Spleen (tissue), 11 donors: ENCODE data around the gene NF2. TPM values are rescaled to one million over a fixed set of nuclear protein-coding genes. Genes with fewer than 3 reads are reported as not detected.

Source experiments
- DNase-seq: peaks from one replicate; pipeline ENCODE4 v3.0.0-alpha.2; 2020
- H3K27ac ChIP-seq, 8 donors: fragments of 200-600 bp; sonication (generic) in 7 of 8; 1 replicate in 4 of 8; 2 replicates in 4 of 8; pipeline versions ENCODE4 v1.5.0 to v1.8.0; 2016 to 2021; ENCODE audit warnings: inconsistent platforms in 4 of 8, mild to moderate bottlenecking in 4 of 8, moderate library complexity in 1 of 8
- H3K27me3 ChIP-seq, 7 donors: fragments of 200-600 bp; sonication (generic) in 6 of 7; replicated peaks in 1 of 7; 1 replicate in 4 of 7; 2 replicates in 3 of 7; pipeline versions ENCODE4 v1.5.0 to v1.8.0; 2016 to 2021; ENCODE audit warnings: inconsistent platforms in 3 of 7, mild to moderate bottlenecking in 1 of 7
- H3K36me3 ChIP-seq, 6 donors: fragments of 200-600 bp; sonication (generic) in 5 of 6; 1 replicate in 4 of 6; 2 replicates in 2 of 6; pipeline versions ENCODE4 v1.5.0 to v1.8.0; 2016 to 2021; ENCODE audit warnings: inconsistent platforms in 2 of 6
- H3K4me1 ChIP-seq, 6 donors: fragments of 200-600 bp; sonication (generic) in 5 of 6; 1 replicate in 3 of 6; 2 replicates in 3 of 6; pipeline versions ENCODE4 v1.5.0 to v1.8.0; 2016 to 2021; ENCODE audit warnings: inconsistent platforms in 3 of 6
- H3K4me3 ChIP-seq, 8 donors: fragments of 200-600 bp; sonication (generic) in 7 of 8; 1 replicate in 4 of 8; 2 replicates in 4 of 8; pipeline versions ENCODE4 v1.5.0 to v1.8.0; 2016 to 2021; ENCODE audit warnings: inconsistent platforms in 4 of 8, mild to moderate bottlenecking in 4 of 8, moderate library complexity in 2 of 8
- H3K9me3 ChIP-seq, 8 donors: fragments of 200-600 bp; sonication (generic) in 7 of 8; 1 replicate in 4 of 8; 2 replicates in 4 of 8; pipeline versions ENCODE4 v1.5.0 to v1.8.0; 2016 to 2021; ENCODE audit warnings: inconsistent platforms in 4 of 8
- CTCF ChIP-seq, 11 experiments: fragments of 200-600 bp in 7 of 11; fragments of 450-650 bp in 4 of 11; sonication (generic) in 4 of 11; IDR thresholded peaks in 8 of 11; conservative IDR thresholded peaks in 3 of 11; 1 replicate in 7 of 11; 2 replicates in 4 of 11; pipeline versions ENCODE4 v1.4.0 to v1.8.0; 2016 to 2021; ENCODE audit warnings: antibody characterized with exemption in 11 of 11, inconsistent platforms in 4 of 11, mild to moderate bottlenecking in 1 of 11
- POLR2A ChIP-seq, 3 donors: fragments of 450-650 bp; IDR thresholded peaks; one replicate each; pipeline ENCODE4 v1.5.1; 2017; ENCODE audit warnings: antibody characterized with exemption in 3 of 3, mild to moderate bottlenecking in 1 of 3
- POLR2AphosphoS5 ChIP-seq, 3 donors: sonication (generic); formaldehyde crosslinking; IDR thresholded peaks; one replicate each; pipeline ENCODE4 v1.5.1; 2017; ENCODE audit warnings: antibody characterized with exemption in 3 of 3
- WGBS, 5 donors: extraction: QIAGEN DNeasy Blood & Tissue Kit in 3 of 5; methylation state at CpG; one replicate each; pipeline versions ENCODE4 v1.1.5 to v1.1.7; 2013 to 2018; 5-methylcytosine and 5-hydroxymethylcytosine counted together
- intact Hi-C: fragments of 100-400 bp; cut with DNase I; formaldehyde crosslinking; loops from one replicate; pipeline ENCODE4 v1.15.0; 2023; ENCODE audit warnings: low total_unique reads
- polyA plus RNA-seq, 3 donors: library from polyadenylated mRNA; stranded (reverse); fragments of 200-250 nt; gene quantifications; one replicate each; pipeline ENCODE4 v1.2.1, GENCODE V29; 2013
- total RNA-seq, 7 donors: library from RNA; depleted of rRNA in 3 of 7; stranded (reverse); fragments of >200 nt in 3 of 7; fragmentation: NEBNext Ultra II Directional in 4 of 7; extraction: Animal tissue kit (Norgen Biotek cat#: 25700) in 4 of 7; gene quantifications; one replicate each; pipeline versions ENCODE4 v1.1.0 to v1.2.1, GENCODE V29; 2016 to 2021
- donor health status: healthy with polysubstance abuse.
- donor health status: DM: no; HTN: no; CAD: no; lungs with moderate emphysema.
- donor health status: DM: no; HTN: no; CAD: no.
- donor health status: Bipolar disorder and iron deficiency.
- donor health status: healthy.
- donor health status: DM: no; HTN: no; CAD: no.
- donor health status: DM: yes; HTN: yes; CAD: no.

Gene NF2
- total and polyA plus RNA-seq, 10 donors, result 3.9 to 42.9 (median 31.4) TPM

GRCh38 chr22:29734838-29735237 lies 131.4 kb downstream of the NF2 start:
- Histone ChIP-seq H3K9me3 (no peaks in the 10 kb centered on the region), H3K4me3 (no peak overlapping the region), H3K36me3 (peaks cover under 1 to 98% (median 36%) of the 10 kb centered on the region in 6 donors), H3K4me1 (peaks cover 0 to 4% (median 0%) of the 10 kb centered on the region in 6 donors), H3K27ac (no peak overlapping the region), H3K27me3 (no peaks in the 10 kb centered on the region)
- intact Hi-C loops, result no loop called here
- WGBS, 5 donors, result 76 to 83% (median 79%) methylated on average over 7 to 9 of the region's 9 CpGs
- no peak for TF ChIP-seq POLR2A (IDR thresholded peaks at IDR 0.05)
- TF ChIP-seq CTCF (IDR thresholded peaks at IDR 0.05 in 8 of 11, conservative IDR thresholded peaks at IDR 0.05 in 3 of 11), result no peak
- no peak for TF ChIP-seq POLR2AphosphoS5 (IDR thresholded peaks at IDR 0.05)
- no peak for DNase-seq

GRCh38 chr22:29735416-29735815 lies 132.0 kb downstream of the NF2 start:
- Histone ChIP-seq H3K9me3 (no peaks in the 10 kb centered on the region), H3K27ac (no peak overlapping the region), H3K4me1 (peaks cover 0 to 4% (median 0%) of the 10 kb centered on the region in 6 donors), H3K4me3 (no peak overlapping the region), H3K36me3 (peaks cover 3 to 98% (median 39%) of the 10 kb centered on the region in 6 donors), H3K27me3 (no peaks in the 10 kb centered on the region)
- 60 to 78% (median 76%) methylated on average over 1 of the region's 1 CpG for WGBS, 5 donors
- TF ChIP-seq POLR2A (IDR thresholded peaks at IDR 0.05), result no peak
- intact Hi-C loops, result no loop called here
- no peak for DNase-seq

- H3K4me1 ChIP-seq, result peaks cover 0 to 4% (median 0%) of the 10 kb centered on the region in 6 donors
- TF ChIP-seq CTCF (IDR thresholded peaks at IDR 0.05 in 8 of 11, conservative IDR thresholded peaks at IDR 0.05 in 3 of 11) (no peak), POLR2AphosphoS5 (IDR thresholded peaks at IDR 0.05) (no peak), POLR2A (IDR thresholded peaks at IDR 0.05) (no peak)
- no peak overlapping the region for H3K4me3 ChIP-seq
- no peak for DNase-seq
- no peak overlapping the region for H3K27ac ChIP-seq
- no peaks in the 10 kb centered on the region for H3K27me3 ChIP-seq
- peaks cover 3 to 100% (median 48%) of the 10 kb centered on the region in 6 donors for H3K36me3 ChIP-seq
- WGBS, 5 donors, result 87 to 94% (median 91%) methylated on average over 21 to 22 of the region's 22 CpGs
- no peaks in the 10 kb centered on the region for H3K9me3 ChIP-seq
- intact Hi-C loops, result no loop called here
Measured at GRCh38 chr22:29737251-29738117, 134.1 kb downstream of the NF2 start.

GRCh38 chr22:29738118-29738815 lies 134.8 kb downstream of the NF2 start:
- H3K27ac ChIP-seq, result no peak overlapping the region
- no peak overlapping the region for H3K4me3 ChIP-seq
- no peaks in the 10 kb centered on the region for H3K27me3 ChIP-seq
- intact Hi-C loops, result no loop called here
- TF ChIP-seq POLR2A (IDR thresholded peaks at IDR 0.05) (no peak), POLR2AphosphoS5 (IDR thresholded peaks at IDR 0.05) (no peak), CTCF (IDR thresholded peaks at IDR 0.05 in 8 of 11, conservative IDR thresholded peaks at IDR 0.05 in 3 of 11) (no peak)
- H3K9me3 ChIP-seq, result no peaks in the 10 kb centered on the region
- H3K4me1 ChIP-seq, result peaks cover 0 to 4% (median 0%) of the 10 kb centered on the region in 6 donors
- DNase-seq, result no peak
- 79 to 92% (median 86%) methylated on average over 12 to 15 of the region's 15 CpGs for WGBS, 5 donors
- peaks cover 3 to 100% (median 52%) of the 10 kb centered on the region in 6 donors for H3K36me3 ChIP-seq
